Measurements from ENCODE around the gene PLD1. TPM values are rescaled to one million over a fixed set of nuclear protein-coding genes. Genes with fewer than 3 reads are reported as not detected.

Gene PLD1
- total RNA-seq, 1 donor: 19.4 TPM

DNA sequence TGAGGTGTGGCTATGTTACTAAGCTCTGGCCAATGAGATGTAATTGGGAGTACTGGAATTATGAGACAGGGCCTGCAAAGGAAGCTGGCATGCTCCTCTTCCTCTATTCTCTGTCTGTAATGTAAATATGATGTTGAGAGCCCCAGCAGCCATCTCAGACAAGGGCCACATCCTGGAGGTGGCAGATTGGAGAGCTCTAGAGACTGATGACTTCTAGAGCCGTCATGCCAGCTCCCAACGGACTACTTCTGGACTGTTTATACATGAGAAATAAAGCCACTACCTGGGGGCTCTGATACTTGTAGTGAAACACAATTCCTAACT is 19.7 kb downstream of the PLD1 start:
- no peak overlapping the region for H3K4me3 ChIP-seq (ENCODE audit: low read depth, low read length)
- TF ChIP-seq, protein P1, sequence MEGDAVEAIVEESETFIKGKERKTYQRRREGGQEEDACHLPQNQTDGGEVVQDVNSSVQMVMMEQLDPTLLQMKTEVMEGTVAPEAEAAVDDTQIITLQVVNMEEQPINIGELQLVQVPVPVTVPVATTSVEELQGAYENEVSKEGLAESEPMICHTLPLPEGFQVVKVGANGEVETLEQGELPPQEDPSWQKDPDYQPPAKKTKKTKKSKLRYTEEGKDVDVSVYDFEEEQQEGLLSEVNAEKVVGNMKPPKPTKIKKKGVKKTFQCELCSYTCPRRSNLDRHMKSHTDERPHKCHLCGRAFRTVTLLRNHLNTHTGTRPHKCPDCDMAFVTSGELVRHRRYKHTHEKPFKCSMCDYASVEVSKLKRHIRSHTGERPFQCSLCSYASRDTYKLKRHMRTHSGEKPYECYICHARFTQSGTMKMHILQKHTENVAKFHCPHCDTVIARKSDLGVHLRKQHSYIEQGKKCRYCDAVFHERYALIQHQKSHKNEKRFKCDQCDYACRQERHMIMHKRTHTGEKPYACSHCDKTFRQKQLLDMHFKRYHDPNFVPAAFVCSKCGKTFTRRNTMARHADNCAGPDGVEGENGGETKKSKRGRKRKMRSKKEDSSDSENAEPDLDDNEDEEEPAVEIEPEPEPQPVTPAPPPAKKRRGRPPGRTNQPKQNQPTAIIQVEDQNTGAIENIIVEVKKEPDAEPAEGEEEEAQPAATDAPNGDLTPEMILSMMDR (IDR thresholded peaks at IDR 0.05; ENCODE audit: insufficient read depth, low read depth, low read length): no peak
- DNase-seq (ENCODE audit: low read depth): no peak

DNA sequence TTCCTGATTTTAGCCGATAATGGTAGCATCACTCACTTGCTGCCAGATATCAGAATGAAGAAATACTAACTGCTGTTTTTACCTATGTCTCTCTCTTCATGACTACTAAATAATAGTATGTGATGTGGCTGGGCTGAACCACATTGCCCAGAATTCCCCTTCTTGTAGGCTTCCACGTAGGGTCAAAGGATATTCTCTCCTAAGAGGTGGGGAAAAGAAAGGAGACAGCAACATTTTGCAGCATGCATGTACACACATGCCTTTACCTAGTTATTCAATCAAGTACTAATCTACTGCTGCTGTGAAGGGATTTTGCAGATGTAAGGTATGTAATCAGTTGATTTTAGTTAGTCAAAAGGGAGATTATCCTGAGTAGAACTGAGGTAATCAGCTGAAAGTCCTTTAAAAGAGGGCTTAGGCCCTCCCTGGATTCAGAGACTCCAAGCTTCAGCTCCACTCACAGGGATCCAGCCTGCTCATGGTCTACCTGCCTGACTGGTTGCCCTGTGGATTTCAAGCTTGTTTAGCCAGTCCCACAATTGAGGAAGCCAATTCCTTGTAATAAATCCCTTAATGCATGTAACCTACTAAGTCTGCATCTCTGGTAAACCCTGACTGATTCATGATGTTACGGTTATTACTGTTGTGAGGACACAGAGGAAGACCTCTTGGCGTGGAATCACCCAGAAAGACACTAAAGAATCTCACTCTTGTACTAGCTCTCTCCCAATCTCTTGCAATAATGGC is 20.4 kb downstream of the PLD1 start:
- TF ChIP-seq, protein P1 (IDR thresholded peaks at IDR 0.05; ENCODE audit: insufficient read depth, low read depth, low read length): no peak
- H3K4me3 ChIP-seq (ENCODE audit: low read depth, low read length): no peak overlapping the region
- DNase-seq (ENCODE audit: low read depth): no peak

DNA sequence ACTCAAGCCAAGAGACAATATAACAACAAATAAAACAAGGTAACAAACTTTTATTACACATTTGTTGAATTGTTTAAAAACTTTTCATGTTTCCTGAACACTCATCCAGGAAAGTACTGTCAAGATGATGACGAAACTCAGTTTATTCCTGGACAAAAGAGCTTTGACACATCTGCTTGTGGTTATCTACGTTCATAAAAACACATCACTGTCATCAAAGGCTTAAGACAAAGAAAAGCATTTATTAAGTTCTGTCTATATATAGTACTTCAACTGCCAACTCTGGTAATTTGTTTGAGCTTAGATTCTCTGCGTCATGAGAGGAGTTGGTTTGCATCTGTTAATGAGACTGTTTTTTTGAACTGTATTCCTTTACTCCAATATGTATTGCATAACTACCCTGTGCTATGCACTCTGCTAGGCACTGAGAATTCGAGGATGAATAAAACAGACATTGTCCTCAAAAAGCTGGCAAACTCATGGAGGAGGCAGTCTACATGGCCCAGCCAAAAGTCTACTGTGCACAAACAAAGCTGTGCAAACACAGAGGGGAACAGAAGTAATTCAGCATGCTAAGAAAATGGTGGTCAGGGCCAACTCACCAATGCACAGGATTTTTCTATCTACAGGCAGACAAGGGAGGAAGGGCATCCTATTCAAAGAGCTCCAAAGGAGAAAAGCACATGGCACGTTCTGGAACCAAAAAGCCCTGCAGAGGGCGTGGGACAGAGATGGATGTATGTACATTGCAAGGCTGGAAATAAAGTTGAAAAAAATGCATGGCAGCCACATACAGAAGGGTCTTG is 21.5 kb downstream of the PLD1 start:
- TF ChIP-seq, protein P1 (IDR thresholded peaks at IDR 0.05; ENCODE audit: insufficient read depth, low read depth, low read length): no peak
- peak; percentile 96 for DNase-seq (ENCODE audit: low read depth)
- H3K4me3 ChIP-seq (ENCODE audit: low read depth, low read length): no peak overlapping the region

DNA sequence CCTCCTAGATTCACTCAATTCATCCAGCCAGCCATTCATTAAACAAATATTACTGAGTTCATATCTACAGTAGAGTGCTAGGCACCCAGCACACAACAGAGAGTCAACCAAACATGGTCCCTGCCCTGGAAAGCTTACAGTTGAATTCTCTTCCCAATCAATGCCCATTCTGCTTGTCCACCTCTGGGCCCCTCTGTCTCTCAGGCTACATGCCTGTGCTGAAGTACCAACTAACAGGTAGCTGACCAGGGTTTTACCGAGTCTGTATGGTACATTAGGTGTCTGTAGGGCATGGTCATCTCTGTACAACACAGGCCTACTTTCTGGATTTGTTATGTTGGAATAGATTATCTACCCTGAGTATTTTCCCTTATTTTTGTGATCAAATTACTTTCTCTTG is 23.3 kb downstream of the PLD1 start:
- DNase-seq (ENCODE audit: low read depth): no peak
- TF ChIP-seq, protein P1 (IDR thresholded peaks at IDR 0.05; ENCODE audit: insufficient read depth, low read depth, low read length): no peak
- no peak overlapping the region for H3K4me3 ChIP-seq (ENCODE audit: low read depth, low read length)

DNA sequence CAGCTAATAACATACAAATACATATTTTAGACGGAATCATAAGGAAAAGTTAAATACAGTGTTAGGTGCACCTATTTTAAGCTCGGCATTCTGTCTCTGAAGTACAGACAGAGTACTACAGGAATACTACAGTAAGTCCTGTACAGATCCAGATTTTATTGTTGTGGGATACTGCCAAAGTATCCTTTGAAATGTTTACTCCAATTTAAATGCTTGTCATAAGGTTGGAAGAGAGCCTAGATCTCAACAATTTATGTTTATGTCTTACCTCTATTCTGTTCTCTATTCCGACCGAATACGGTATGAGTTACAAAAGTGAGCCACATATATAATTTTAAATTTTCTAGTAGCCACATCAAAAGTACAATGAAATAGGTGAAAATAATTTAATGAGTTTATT is 25.3 kb downstream of the PLD1 start:
- DNase-seq (ENCODE audit: low read depth): peak; percentile 45
- no peak overlapping the region for H3K4me3 ChIP-seq (ENCODE audit: low read depth, low read length)
- TF ChIP-seq, protein P1 (IDR thresholded peaks at IDR 0.05; ENCODE audit: insufficient read depth, low read depth, low read length): no peak

DNA sequence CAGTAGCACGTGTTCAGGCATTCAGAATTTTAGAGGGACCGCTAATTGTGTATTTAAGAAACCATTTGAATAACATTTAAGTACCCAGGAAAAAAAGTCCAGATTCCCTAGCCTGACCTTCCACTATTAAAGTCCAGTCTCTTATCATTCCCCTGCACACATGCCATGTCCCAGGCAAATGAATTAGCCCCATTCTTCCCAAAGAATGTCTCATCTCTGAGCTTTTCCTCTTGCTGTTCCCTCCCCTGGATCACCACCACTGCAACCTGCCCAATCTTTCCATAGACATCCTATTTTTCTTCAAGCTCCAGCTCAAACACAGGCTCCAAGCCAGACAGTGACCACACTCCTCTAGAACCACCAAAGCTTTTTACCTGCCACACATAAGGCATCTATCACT is 25.9 kb downstream of the PLD1 start:
- DNase-seq (ENCODE audit: low read depth): no peak
- no peak overlapping the region for H3K4me3 ChIP-seq (ENCODE audit: low read depth, low read length)
- TF ChIP-seq, protein P1 (IDR thresholded peaks at IDR 0.05; ENCODE audit: insufficient read depth, low read depth, low read length): no peak
